CD1c-positive myeloid dendritic cell (primary cell): ENCODE results near the gene MAZ.
"Not testable (repeated sequence)": the region's sequence is repeated elsewhere in the genome, so short reads cannot be mapped to it uniquely, and the experiment has no call there.

Source experiments
- DNase-seq: peaks from one replicate; pipeline ENCODE4 v3.0.0-alpha.2; 2016; ENCODE audit errors: extremely low spot score

MAZ gene

GRCh38 chr16:29806099-29806579 is at the start of gene MAZ:
TSS of gene MAZ (plus strand) at chr16:29806529. CDS start at chr16:29806702, 173 bp downstream.
- peak; percentile 83 for DNase-seq

GRCh38 chr16:29756654-29757053 is 49.7 kb upstream of the MAZ start:
- DNase-seq: no peak

GRCh38 chr16:29757086-29757485 is 49.2 kb upstream of the MAZ start:
- not testable (repeated sequence) for DNase-seq

- DNase-seq: no peak
These were observed 48.3 kb upstream of the MAZ start for GRCh38 chr16:29757950-29758466.

GRCh38 chr16:29760567-29761279 is 45.6 kb upstream of the MAZ start:
- DNase-seq: no peak

- DNase-seq: not testable (repeated sequence)
These were observed 45.1 kb upstream of the MAZ start for GRCh38 chr16:29761280-29761651.

- DNase-seq: no peak
These were observed 44.4 kb upstream of the MAZ start for GRCh38 chr16:29761882-29762281.

GRCh38 chr16:29763326-29763725 is 43.0 kb upstream of the MAZ start:
- no peak for DNase-seq

GRCh38 chr16:29765167-29766032 is 40.9 kb upstream of the MAZ start:
- DNase-seq: no peak

- no peak for DNase-seq
These were observed 39.8 kb upstream of the MAZ start for GRCh38 chr16:29766571-29766970.

- DNase-seq: no peak
These were observed 39.3 kb upstream of the MAZ start for GRCh38 chr16:29767062-29767461.

GRCh38 chr16:29769507-29769906 is 36.8 kb upstream of the MAZ start:
- DNase-seq: no peak

- peak; percentile 23 for DNase-seq
These were observed 35.9 kb upstream of the MAZ start for GRCh38 chr16:29770250-29770929.

- not testable (repeated sequence) for DNase-seq
These were observed 34.0 kb upstream of the MAZ start for GRCh38 chr16:29772330-29772729.

GRCh38 chr16:29774730-29775129 is 31.6 kb upstream of the MAZ start:
- no peak for DNase-seq

GRCh38 chr16:29775742-29776408 is 30.5 kb upstream of the MAZ start:
- DNase-seq: no peak

GRCh38 chr16:29777576-29778350 is 28.6 kb upstream of the MAZ start, which contains the start of gene ZG16:
TSS of gene ZG16 (plus strand) at chr16:29778256. CDS start at chr16:29779267, 1,011 bp downstream.
- no peak for DNase-seq

GRCh38 chr16:29779474-29779873 is 26.9 kb upstream of the MAZ start:
- no peak for DNase-seq

GRCh38 chr16:29783094-29783953 is 23.0 kb upstream of the MAZ start:
- not testable (repeated sequence) for DNase-seq

- DNase-seq: no peak
These were observed 22.2 kb upstream of the MAZ start for GRCh38 chr16:29784157-29784556.
